Sigmoid colon (tissue), 4 donors: ENCODE measurements around the gene KRTAP5-11.

Experiments
- CTCF ChIP-seq, 4 experiments: fragments of 450-650 bp in 3 of 4; fragments of 200-600 bp in 1 of 4; IDR thresholded peaks; one replicate each; pipeline ENCODE4 v1.5.1; 2016 to 2019; ENCODE audit warnings: antibody characterized with exemption in 4 of 4, mild to moderate bottlenecking in 3 of 4, moderate library complexity in 2 of 4
- EP300 ChIP-seq, 4 donors: sonication (generic); formaldehyde crosslinking; IDR thresholded peaks; one replicate each; pipeline ENCODE4 v1.6.1; 2017; ENCODE audit warnings: antibody characterized with exemption in 4 of 4
- POLR2A ChIP-seq, 2 donors: fragments of 450-650 bp; IDR thresholded peaks; one replicate each; pipeline ENCODE4 v1.6.1; 2016; ENCODE audit warnings: antibody characterized with exemption in 2 of 2, mild to moderate bottlenecking in 2 of 2, moderate library complexity in 2 of 2
- POLR2AphosphoS5 ChIP-seq, 4 donors: sonication (generic); formaldehyde crosslinking; IDR thresholded peaks; one replicate each; pipeline ENCODE4 v1.6.1; 2017; ENCODE audit warnings: antibody characterized with exemption in 4 of 4

- no peak for TF ChIP-seq CTCF (IDR thresholded peaks at IDR 0.05)
- no peak for TF ChIP-seq POLR2A (IDR thresholded peaks at IDR 0.05)
- TF ChIP-seq EP300 (IDR thresholded peaks at IDR 0.05): no peak
- no peak for TF ChIP-seq POLR2AphosphoS5 (IDR thresholded peaks at IDR 0.05)
Observed at GRCh38 chr11:71566081-71566620, 16.5 kb downstream of the KRTAP5-11 start.
